Fibroblast of lung (primary cell): ENCODE measurements around the gene SF3A2. TPM values are rescaled to one million over a fixed set of nuclear protein-coding genes. Genes with fewer than 3 reads are reported as not detected.

ENCODE experiments used
- DNase-seq, 2 donors: peaks; one replicate each; pipeline versions ENCODE4 v3.0.0 to v3.0.0-alpha.2; 2010; ENCODE audit warnings: low read depth in 2 of 2
- H2AFZ ChIP-seq: 2 replicates; pipeline ENCODE4 v1.5.1; 2012; ENCODE audit warnings: low read length, control low read depth, inconsistent platforms
- H3K27ac ChIP-seq: 2 replicates; pipeline ENCODE4 v1.5.1; 2011; ENCODE audit warnings: low read length, control low read depth; ENCODE audit not compliant: insufficient read depth
- H3K27me3 ChIP-seq: 2 replicates; pipeline ENCODE4 v1.5.1; 2011; ENCODE audit warnings: mild to moderate bottlenecking, low read length; ENCODE audit not compliant: control insufficient read depth, insufficient read depth
- H3K36me3 ChIP-seq: 2 replicates; pipeline ENCODE4 v1.5.1; 2011; ENCODE audit warnings: low read length; ENCODE audit not compliant: control insufficient read depth, insufficient read depth
- H3K4me1 ChIP-seq: 2 replicates; pipeline ENCODE4 v1.5.1; 2011; ENCODE audit warnings: low read length; ENCODE audit not compliant: control insufficient read depth, insufficient read depth; ENCODE audit errors: extremely low read depth
- H3K4me2 ChIP-seq: 2 replicates; pipeline ENCODE4 v1.5.1; 2011; ENCODE audit warnings: low read length, control low read depth; ENCODE audit not compliant: insufficient read depth; ENCODE audit errors: extremely low read depth
- H3K4me3 ChIP-seq, 4 experiments: fragments of 200-600 bp in 1 of 4; sonication (generic) in 1 of 4; replicated peaks in 1 of 4; 2 replicates each; pipeline ENCODE4 v1.5.1; 2011 to 2016; ENCODE audit warnings: low read length in 4 of 4, low read depth in 3 of 4, mild to moderate bottlenecking in 3 of 4, control low read depth in 2 of 4, inconsistent platforms in 1 of 4, mixed read lengths in 1 of 4; ENCODE audit not compliant: insufficient read depth in 1 of 4; ENCODE audit errors: control extremely low read depth in 1 of 4
- H3K79me2 ChIP-seq: 2 replicates; pipeline ENCODE4 v1.5.1; 2012; ENCODE audit warnings: mild to moderate bottlenecking, low read length, inconsistent platforms; ENCODE audit not compliant: control insufficient read depth, insufficient read depth
- H3K9ac ChIP-seq: 2 replicates; pipeline ENCODE4 v1.5.1; 2011; ENCODE audit warnings: mild to moderate bottlenecking, low read length, control low read depth; ENCODE audit not compliant: insufficient read depth
- H3K9me3 ChIP-seq: 2 replicates; pipeline ENCODE4 v1.5.1; 2012; ENCODE audit warnings: low read depth, low read length; ENCODE audit not compliant: control insufficient read depth, insufficient read depth
- H4K20me1 ChIP-seq: 2 replicates; pipeline ENCODE4 v1.5.1; 2011; ENCODE audit warnings: low read length; ENCODE audit not compliant: control insufficient read depth, insufficient read depth; ENCODE audit errors: extremely low read depth
- CTCF ChIP-seq, 2 donors: IDR thresholded peaks in 1 of 2; conservative IDR thresholded peaks in 1 of 2; 1 replicate in 1 of 2; 2 replicates in 1 of 2; pipeline ENCODE4 v1.5.1; 2011 to 2012; ENCODE audit warnings: low read length in 2 of 2, control low read depth in 1 of 2, inconsistent platforms in 1 of 2, low read depth in 1 of 2, mild to moderate bottlenecking in 1 of 2
- EZH2 ChIP-seq: IDR thresholded peaks from 2 replicates; pipeline ENCODE4 v1.5.1; 2012; ENCODE audit warnings: low read length, control low read depth, mild to moderate bottlenecking; ENCODE audit errors: missing control alignments
- polyA plus RNA-seq, 2 donors: library from polyadenylated mRNA; depleted of rRNA in 1 of 2; stranded (reverse) in 1 of 2; unstranded in 1 of 2; fragments of >200 nt; gene quantifications; 2 replicates each; pipeline ENCODE4 v1.2.1, GENCODE V29; 2011 to 2012; ENCODE audit warnings: missing spikeins in 1 of 2
- total RNA-seq: library from RNA; depleted of rRNA; stranded (reverse); fragments of >200 nt; gene quantifications from 2 replicates; pipeline ENCODE4 v1.2.1, GENCODE V29; 2014

Gene SF3A2
- total and polyA plus RNA-seq, 2 donors (not counting 1 experiment from before 2014, with no cell fraction given): 11.1 to 31.5 TPM

- H3K4me1 ChIP-seq: no peaks in the 10 kb centered on the region
- no peak overlapping the region for H3K9ac ChIP-seq
- no peak overlapping the region for H3K4me2 ChIP-seq
- peaks cover 42% of the 10 kb centered on the region for H3K36me3 ChIP-seq
- no peak overlapping the region for H3K4me3 ChIP-seq
- no peaks in the 10 kb centered on the region for H4K20me1 ChIP-seq
- peaks cover 39% of the 10 kb centered on the region for H3K79me2 ChIP-seq
- TF ChIP-seq CTCF (conservative IDR thresholded peaks at IDR 0.05 in 1 of 2, IDR thresholded peaks at IDR 0.05 in 1 of 2; ENCODE audit: low read depth in 1 of 2, low read length in 2 of 2) (no peak), EZH2 (no peak)
- no peaks in the 10 kb centered on the region for H3K27me3 ChIP-seq
- H3K27ac ChIP-seq: no peak overlapping the region
- peak in 1 of 2 donors; percentile 51 for DNase-seq
- H3K9me3 ChIP-seq: no peaks in the 10 kb centered on the region
- no peak overlapping the region for H2AFZ ChIP-seq
Observed at GRCh38 chr19:2230807-2231533, 5.7 kb upstream of the SF3A2 start.

GRCh38 chr19:2231621-2232221 lies 4.9 kb upstream of the SF3A2 start:
- Histone ChIP-seq H3K9me3 (no peaks in the 10 kb centered on the region), H3K4me1 (no peaks in the 10 kb centered on the region), H2AFZ (no peak overlapping the region), H3K4me3 (no peak overlapping the region), H3K27ac (no peak overlapping the region), H3K36me3 (peaks cover 38% of the 10 kb centered on the region), H3K79me2 (peaks cover 39% of the 10 kb centered on the region), H4K20me1 (no peaks in the 10 kb centered on the region), H3K27me3 (no peaks in the 10 kb centered on the region), H3K9ac (no peak overlapping the region), H3K4me2 (no peak overlapping the region)
- DNase-seq: no peak
- TF ChIP-seq EZH2 (no peak), CTCF (conservative IDR thresholded peaks at IDR 0.05 in 1 of 2, IDR thresholded peaks at IDR 0.05 in 1 of 2; ENCODE audit: low read depth in 1 of 2, low read length in 2 of 2) (no peak)

- peaks cover 35% of the 10 kb centered on the region for H3K36me3 ChIP-seq
- H4K20me1 ChIP-seq: no peaks in the 10 kb centered on the region
- H3K27me3 ChIP-seq: no peaks in the 10 kb centered on the region
- peaks cover 45% of the 10 kb centered on the region for H3K79me2 ChIP-seq
- no peak overlapping the region for H2AFZ ChIP-seq
- no peak overlapping the region for H3K4me3 ChIP-seq
- H3K9ac ChIP-seq: no peak overlapping the region
- H3K4me2 ChIP-seq: no peak overlapping the region
- no peak overlapping the region for H3K27ac ChIP-seq
- TF ChIP-seq EZH2: no peak
- TF ChIP-seq CTCF (conservative IDR thresholded peaks at IDR 0.05 in 1 of 2, IDR thresholded peaks at IDR 0.05 in 1 of 2; ENCODE audit: low read depth in 1 of 2, low read length in 2 of 2): no peak
- no peak for DNase-seq
- H3K4me1 ChIP-seq: peaks cover under 1% of the 10 kb centered on the region
- no peaks in the 10 kb centered on the region for H3K9me3 ChIP-seq
Observed at GRCh38 chr19:2232286-2233151, 4.1 kb upstream of the SF3A2 start.
